HepG2 (cell line): Measurements from ENCODE around the gene NEU1. TPM values are rescaled to one million over a fixed set of nuclear protein-coding genes. Genes with fewer than 3 reads are reported as not detected.

Experiments used
- AGO1 ChIP-seq: fragments of 200-400 bp; formaldehyde crosslinking; IDR thresholded peaks from 2 replicates; pipeline ENCODE4 v1.6.1; 2017; ENCODE audit warnings: mild to moderate bottlenecking, low read depth, low read length, moderate library complexity; ENCODE audit not compliant: poor library complexity, severe bottlenecking
- CEBPB ChIP-seq: IDR thresholded peaks from 2 replicates; pipeline ENCODE4 v1.6.1; 2011; ENCODE audit warnings: low read depth, low read length, improper control_type of control experiment, borderline replicate concordance
- GATA4 ChIP-seq: sonication (generic); IDR thresholded peaks from 2 replicates; pipeline ENCODE4 v1.6.1; 2016; ENCODE audit warnings: antibody characterized with exemption, low read depth, borderline replicate concordance
- HDAC2 ChIP-seq: sonication (generic); formaldehyde crosslinking; IDR thresholded peaks from 2 replicates; pipeline ENCODE4 v1.4.0; 2020; ENCODE audit warnings: missing genetic modification reagents
- JUN ChIP-seq: sonication (generic); formaldehyde crosslinking; IDR thresholded peaks from 2 replicates; pipeline ENCODE4 v1.4.0; 2020; ENCODE audit warnings: mild to moderate bottlenecking, missing genetic modification reagents
- ZNF230 ChIP-seq: sonication (generic); formaldehyde crosslinking; IDR thresholded peaks from 2 replicates; pipeline ENCODE4 v1.4.0; 2020; ENCODE audit warnings: mild to moderate bottlenecking, missing genetic modification reagents
- ZNF556 ChIP-seq: sonication (generic); formaldehyde crosslinking; IDR thresholded peaks from 2 replicates; pipeline ENCODE4 v1.4.0; 2020; ENCODE audit warnings: mild to moderate bottlenecking, missing genetic modification reagents, borderline replicate concordance
- ZNF577 ChIP-seq: sonication (generic); formaldehyde crosslinking; IDR thresholded peaks from 2 replicates; pipeline ENCODE4 v1.4.0; 2020; ENCODE audit warnings: mild to moderate bottlenecking, low read depth, missing genetic modification reagents, borderline replicate concordance
- ZZZ3 ChIP-seq: sonication (generic); formaldehyde crosslinking; IDR thresholded peaks from 2 replicates; pipeline ENCODE4 v1.4.0; 2020; ENCODE audit warnings: missing genetic modification reagents, mild to moderate bottlenecking, borderline replicate concordance
- polyA plus RNA-seq, 8 experiments: library from polyadenylated mRNA; depleted of rRNA in 3 of 8; stranded (reverse) in 7 of 8; unstranded in 1 of 8; fragments of >200 nt; fragmentation: Illumina TruSeq in 4 of 8; extraction: Trizol in 4 of 8; gene quantifications; 2 replicates each; pipeline versions ENCODE4 v1.2.1 to v1.2.3, GENCODE V29; 2011 to 2016; ENCODE audit warnings: low read depth in 4 of 8, missing spikeins in 1 of 8, mixed read lengths in 1 of 8; ENCODE audit not compliant: insufficient read depth in 1 of 8
- total RNA-seq, 5 experiments: library from RNA; depleted of rRNA; stranded (reverse); fragments of >200 nt; fragmentation: Illumina TruSeq; extraction: Trizol; gene quantifications; 2 replicates each; pipeline ENCODE4 v1.2.3, GENCODE V29; 2016; ENCODE audit warnings: low read depth in 1 of 5
- TF ChIP-seq, protein P1 (sequence below): IDR thresholded peaks from 2 replicates; pipeline ENCODE4 v1.6.1; 2016; ENCODE audit warnings: missing compliant biosample characterization, missing genetic modification reagents, borderline replicate concordance
- TF ChIP-seq, protein P2 (sequence below): IDR thresholded peaks from 2 replicates; pipeline ENCODE4 v1.6.1; 2012; ENCODE audit warnings: low read depth, low read length, improper control_type of control experiment
- TF ChIP-seq, protein P3 (sequence below): IDR thresholded peaks from 2 replicates; pipeline ENCODE4 v1.6.1; 2018; ENCODE audit warnings: missing genetic modification reagents, mild to moderate bottlenecking, missing compliant biosample characterization
- TF ChIP-seq, protein P4 (sequence below): sonication (generic); formaldehyde crosslinking; IDR thresholded peaks from 2 replicates; pipeline ENCODE4 v1.5.0; 2020; ENCODE audit warnings: mild to moderate bottlenecking, missing genetic modification reagents, borderline replicate concordance
- TF ChIP-seq, protein P5 (sequence below): sonication (generic); formaldehyde crosslinking; IDR thresholded peaks from 2 replicates; pipeline ENCODE4 v1.9.0; 2022; ENCODE audit warnings: low read depth, missing genetic modification reagents
- TF ChIP-seq, protein P6 (sequence below): sonication (generic); formaldehyde crosslinking; IDR thresholded peaks from 2 replicates; pipeline ENCODE4 v1.5.0; 2020; ENCODE audit warnings: missing genetic modification reagents, mild to moderate bottlenecking, borderline replicate concordance

NEU1 gene
- total and polyA plus RNA-seq, 2 of the 13 experiments (the other 11 are each of a cell fraction or from before 2014, with no cell fraction given), result 215 to 297 TPM

DNA sequence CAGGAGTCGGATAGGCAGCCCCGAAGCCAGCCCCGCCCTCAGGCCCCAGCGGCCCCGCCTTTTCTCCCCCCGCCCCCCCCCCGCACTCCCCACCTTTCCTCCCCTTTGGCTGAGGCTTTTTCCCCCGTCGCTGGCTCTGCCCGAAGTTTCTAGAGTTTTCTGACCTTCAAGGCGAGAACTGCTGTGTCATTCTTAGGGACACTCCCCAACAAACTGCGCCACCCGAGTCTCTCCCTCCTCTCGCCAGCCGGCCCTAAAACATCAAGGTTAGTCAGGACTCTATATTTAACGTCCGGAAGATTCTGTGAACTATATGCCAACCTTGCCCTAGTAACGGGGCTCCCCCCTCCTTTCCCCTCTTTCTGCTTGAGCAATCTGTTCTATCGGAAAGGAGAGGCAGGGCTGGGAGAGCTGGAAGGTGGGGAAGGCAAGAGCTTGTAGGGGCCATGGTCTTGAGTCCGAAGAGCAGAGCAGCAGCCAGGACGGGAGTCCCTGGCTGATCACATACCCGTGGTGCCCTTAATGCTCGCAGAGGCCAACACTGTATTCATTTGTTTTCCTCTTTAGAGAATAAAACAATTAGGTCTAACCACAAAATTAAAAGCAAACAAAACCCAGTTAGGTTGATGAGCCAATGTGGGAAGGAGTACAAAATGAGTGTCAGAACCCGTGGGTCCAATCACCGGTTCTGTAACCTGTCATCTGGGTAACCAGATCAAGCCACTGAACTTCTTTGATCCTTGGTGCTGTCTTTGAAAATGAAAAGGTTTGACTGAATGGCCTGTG is 40.4 kb downstream of the NEU1 start (continued):
- TF ChIP-seq AGO1 (no peak), HDAC2 (CRISPR knock-in tag) (peak; percentile 11; the same call in 1 of the 2 replicates), ZNF230 (CRISPR knock-in tag) (0 out of 2 replicates have a peak, but pooled peaks have one; percentile 22), ZZZ3 (CRISPR knock-in tag) (0 out of 2 replicates have a peak, but pooled peaks have one; percentile 47), JUN (CRISPR knock-in tag) (peak; percentile 43; the same call in 1 of the 2 replicates), ZNF556 (CRISPR knock-in tag) (no peak), CEBPB (peak; percentile 36; the same call in 1 of the 2 replicates), GATA4 (0 out of 2 replicates have a peak, but pooled peaks have one; percentile 31), ZNF577 (0 out of 2 replicates have a peak, but pooled peaks have one; percentile 67)
- TF ChIP-seq, protein P1, sequence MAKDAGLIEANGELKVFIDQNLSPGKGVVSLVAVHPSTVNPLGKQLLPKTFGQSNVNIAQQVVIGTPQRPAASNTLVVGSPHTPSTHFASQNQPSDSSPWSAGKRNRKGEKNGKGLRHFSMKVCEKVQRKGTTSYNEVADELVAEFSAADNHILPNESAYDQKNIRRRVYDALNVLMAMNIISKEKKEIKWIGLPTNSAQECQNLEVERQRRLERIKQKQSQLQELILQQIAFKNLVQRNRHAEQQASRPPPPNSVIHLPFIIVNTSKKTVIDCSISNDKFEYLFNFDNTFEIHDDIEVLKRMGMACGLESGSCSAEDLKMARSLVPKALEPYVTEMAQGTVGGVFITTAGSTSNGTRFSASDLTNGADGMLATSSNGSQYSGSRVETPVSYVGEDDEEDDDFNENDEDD (CRISPR knock-in tag), result peak; percentile 62; the same call in 1 of the 2 replicates
- TF ChIP-seq, protein P2, sequence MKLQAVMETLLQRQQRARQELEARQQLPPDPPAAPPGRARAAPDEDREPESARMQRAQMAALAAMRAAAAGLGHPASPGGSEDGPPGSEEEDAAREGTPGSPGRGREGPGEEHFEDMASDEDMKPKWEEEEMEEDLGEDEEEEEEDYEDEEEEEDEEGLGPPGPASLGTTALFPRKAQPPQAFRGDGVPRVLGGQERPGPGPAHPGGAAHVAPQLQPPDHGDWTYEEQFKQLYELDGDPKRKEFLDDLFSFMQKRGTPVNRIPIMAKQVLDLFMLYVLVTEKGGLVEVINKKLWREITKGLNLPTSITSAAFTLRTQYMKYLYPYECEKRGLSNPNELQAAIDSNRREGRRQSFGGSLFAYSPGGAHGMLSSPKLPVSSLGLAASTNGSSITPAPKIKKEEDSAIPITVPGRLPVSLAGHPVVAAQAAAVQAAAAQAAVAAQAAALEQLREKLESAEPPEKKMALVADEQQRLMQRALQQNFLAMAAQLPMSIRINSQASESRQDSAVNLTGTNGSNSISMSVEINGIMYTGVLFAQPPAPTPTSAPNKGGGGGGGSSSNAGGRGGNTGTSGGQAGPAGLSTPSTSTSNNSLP, result 0 out of 2 replicates have a peak, but pooled peaks have one; percentile 32
- TF ChIP-seq, protein P3, sequence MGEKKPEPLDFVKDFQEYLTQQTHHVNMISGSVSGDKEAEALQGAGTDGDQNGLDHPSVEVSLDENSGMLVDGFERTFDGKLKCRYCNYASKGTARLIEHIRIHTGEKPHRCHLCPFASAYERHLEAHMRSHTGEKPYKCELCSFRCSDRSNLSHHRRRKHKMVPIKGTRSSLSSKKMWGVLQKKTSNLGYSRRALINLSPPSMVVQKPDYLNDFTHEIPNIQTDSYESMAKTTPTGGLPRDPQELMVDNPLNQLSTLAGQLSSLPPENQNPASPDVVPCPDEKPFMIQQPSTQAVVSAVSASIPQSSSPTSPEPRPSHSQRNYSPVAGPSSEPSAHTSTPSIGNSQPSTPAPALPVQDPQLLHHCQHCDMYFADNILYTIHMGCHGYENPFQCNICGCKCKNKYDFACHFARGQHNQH, result peak; percentile 22; the same call in 1 of the 2 replicates
- TF ChIP-seq, protein P4, sequence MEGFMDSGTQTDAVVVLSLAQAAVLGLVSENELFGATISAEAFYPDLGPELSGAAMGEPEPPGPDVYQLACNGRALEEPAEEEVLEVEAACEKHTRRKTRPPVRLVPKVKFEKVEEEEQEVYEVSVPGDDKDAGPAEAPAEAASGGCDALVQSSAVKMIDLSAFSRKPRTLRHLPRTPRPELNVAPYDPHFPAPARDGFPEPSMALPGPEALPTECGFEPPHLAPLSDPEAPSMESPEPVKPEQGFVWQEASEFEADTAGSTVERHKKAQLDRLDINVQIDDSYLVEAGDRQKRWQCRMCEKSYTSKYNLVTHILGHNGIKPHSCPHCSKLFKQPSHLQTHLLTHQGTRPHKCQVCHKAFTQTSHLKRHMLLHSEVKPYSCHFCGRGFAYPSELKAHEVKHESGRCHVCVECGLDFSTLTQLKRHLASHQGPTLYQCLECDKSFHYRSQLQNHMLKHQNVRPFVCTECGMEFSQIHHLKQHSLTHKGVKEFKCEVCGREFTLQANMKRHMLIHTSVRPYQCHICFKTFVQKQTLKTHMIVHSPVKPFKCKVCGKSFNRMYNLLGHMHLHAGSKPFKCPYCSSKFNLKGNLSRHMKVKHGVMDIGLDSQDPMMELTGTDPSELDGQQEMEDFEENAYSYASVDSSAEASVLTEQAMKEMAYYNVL (CRISPR knock-in tag), result peak; percentile 40; the same call in 1 of the 2 replicates
- TF ChIP-seq, protein P5, sequence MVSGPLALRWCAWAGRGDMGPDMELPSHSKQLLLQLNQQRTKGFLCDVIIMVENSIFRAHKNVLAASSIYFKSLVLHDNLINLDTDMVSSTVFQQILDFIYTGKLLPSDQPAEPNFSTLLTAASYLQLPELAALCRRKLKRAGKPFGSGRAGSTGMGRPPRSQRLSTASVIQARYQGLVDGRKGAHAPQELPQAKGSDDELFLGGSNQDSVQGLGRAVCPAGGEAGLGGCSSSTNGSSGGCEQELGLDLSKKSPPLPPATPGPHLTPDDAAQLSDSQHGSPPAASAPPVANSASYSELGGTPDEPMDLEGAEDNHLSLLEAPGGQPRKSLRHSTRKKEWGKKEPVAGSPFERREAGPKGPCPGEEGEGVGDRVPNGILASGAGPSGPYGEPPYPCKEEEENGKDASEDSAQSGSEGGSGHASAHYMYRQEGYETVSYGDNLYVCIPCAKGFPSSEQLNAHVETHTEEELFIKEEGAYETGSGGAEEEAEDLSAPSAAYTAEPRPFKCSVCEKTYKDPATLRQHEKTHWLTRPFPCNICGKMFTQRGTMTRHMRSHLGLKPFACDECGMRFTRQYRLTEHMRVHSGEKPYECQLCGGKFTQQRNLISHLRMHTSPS (CRISPR knock-in tag), result peak; percentile 75
- TF ChIP-seq, protein P6, sequence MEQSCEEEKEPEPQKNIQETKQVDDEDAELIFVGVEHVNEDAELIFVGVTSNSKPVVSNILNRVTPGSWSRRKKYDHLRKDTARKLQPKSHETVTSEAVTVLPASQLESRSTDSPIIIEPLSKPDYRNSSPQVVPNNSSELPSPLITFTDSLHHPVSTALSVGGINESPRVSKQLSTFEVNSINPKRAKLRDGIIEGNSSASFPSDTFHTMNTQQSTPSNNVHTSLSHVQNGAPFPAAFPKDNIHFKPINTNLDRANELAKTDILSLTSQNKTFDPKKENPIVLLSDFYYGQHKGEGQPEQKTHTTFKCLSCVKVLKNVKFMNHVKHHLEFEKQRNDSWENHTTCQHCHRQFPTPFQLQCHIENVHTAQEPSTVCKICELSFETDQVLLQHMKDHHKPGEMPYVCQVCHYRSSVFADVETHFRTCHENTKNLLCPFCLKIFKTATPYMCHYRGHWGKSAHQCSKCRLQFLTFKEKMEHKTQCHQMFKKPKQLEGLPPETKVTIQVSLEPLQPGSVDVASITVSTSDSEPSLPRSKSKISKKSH (CRISPR knock-in tag), result no peak
- TF ChIP-seq, all 625 proteins: peak for 120
